Measurements from ENCODE around the gene GPR63. TPM values are rescaled to one million over a fixed set of nuclear protein-coding genes. Genes with fewer than 3 reads are reported as not detected.

Gene GPR63
- polyA plus RNA-seq, 5 donors, result 2.1 to 3.8 (median 3.1) TPM

DNA sequence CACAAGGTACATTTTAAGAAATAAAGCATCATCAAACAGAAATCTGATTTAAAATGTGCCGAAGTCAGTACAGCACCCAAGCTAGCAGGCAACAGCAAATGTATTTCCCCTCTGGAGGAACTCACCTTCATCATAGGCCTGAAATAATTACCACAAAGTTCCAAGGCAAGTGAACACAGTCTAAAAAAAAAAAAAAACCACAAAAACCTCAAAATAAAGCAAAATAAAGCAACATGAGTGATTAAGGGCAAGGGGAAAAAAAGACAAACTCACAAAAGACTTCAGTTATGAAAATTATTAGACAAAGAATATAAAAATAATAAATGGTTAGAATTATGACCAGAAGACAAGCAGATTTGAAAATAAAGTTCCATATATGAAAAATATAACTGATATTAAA is 10.4 kb downstream of the GPR63 start:
- no peak for DNase-seq

DNA sequence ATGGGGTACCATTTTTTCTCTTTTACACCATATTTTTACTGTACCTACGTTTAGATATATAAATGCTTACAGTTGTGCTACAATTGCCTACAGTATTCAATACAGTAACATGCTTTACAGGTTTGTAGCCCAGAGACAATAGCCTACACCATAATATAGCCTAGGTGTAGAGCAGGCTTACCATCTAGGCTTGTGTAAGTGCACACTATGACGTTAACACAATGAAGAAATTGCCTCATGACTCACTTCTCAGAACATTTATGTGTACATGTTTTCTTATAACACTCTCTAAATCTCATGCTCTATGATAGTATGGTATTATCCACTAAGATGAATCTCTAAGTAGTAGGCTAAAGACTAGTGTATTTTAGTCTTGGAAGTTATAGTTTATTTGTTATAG is 13.5 kb downstream of the GPR63 start:
- DNase-seq, result no peak

GRCh38 chr6:96821034-96821433 is 16.2 kb downstream of the GPR63 start:
- DNase-seq, result no peak

DNA sequence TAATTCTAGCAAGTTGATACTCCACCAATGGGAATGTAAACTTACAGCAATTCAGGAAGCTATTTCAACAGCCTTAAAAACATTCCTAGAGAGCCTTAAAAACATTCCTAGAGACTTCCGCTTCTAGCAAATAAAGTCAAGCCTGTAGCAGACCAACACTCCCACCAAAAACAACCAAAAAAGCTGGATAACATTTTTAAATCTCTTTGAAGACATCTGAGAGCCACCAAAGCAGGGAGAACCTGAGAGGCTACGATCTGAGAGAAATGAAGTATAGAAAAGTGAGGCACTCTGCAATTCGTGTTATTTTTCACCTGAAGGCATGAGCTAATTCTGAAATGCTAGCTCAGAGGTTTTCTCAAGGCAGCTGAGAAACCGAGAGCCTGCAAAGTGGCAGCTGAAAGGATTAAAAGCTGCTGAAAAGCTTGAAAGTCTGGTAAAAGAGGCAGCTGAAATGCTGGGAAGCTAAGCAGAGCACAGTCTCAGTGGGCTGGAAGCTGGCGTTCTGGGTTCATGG is 20.9 kb downstream of the GPR63 start:
- peak; percentile 8 to 20 for DNase-seq

GRCh38 chr6:96814625-96815024 is 22.7 kb downstream of the GPR63 start:
- DNase-seq, result no peak

DNA sequence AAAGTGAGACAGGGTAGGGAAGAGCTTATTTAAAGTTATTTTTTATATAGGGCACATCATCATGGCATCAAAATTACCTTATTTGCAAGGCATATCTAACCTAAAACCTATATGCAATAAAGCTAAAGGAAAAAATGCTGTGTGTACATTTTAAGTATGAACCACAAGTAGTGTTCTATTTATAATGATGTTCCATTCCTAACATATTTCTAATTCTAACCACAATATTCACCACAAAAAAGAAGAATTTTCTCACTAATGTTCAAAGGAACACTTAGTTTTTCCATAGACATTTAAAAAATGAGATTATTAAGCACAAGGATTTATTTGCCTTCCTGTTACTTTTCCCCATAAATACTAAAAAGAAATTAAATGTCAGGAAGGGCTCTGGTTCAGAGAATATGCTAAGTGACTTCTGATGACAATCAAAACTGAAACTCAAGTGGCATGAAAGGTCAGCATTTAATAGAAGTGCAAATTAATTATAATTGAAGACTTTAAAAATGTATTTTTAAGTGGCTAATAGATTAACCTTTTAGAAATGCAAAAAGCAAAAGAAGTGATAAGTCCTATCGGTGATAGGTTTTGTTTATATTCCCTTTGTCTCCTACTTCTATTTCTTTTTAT is 25.1 kb downstream of the GPR63 start:
- DNase-seq, result no peak

GRCh38 chr6:96811670-96812069 is 25.6 kb downstream of the GPR63 start:
- DNase-seq, result no peak

- no peak for DNase-seq
Measured at GRCh38 chr6:96811136-96811535, 26.1 kb downstream of the GPR63 start.

DNA sequence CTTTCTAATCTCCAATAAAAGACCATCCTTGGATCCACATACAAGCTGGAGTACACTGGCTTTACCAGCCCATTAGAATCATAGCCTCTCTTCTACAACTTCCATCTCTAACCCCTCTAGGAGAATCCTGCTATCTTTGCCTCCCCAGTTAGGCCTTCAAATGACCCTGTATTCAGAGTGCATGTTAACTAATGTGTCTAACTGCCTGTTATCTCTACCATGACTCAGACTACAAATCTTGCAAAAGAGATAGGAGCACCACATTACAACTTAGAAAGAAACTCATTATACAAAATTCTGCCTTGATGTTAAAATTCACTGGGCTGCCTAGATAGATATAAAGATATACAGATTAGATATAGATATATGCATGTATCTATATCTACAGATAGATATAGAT is 28.2 kb downstream of the GPR63 start:
- no peak for DNase-seq

DNA sequence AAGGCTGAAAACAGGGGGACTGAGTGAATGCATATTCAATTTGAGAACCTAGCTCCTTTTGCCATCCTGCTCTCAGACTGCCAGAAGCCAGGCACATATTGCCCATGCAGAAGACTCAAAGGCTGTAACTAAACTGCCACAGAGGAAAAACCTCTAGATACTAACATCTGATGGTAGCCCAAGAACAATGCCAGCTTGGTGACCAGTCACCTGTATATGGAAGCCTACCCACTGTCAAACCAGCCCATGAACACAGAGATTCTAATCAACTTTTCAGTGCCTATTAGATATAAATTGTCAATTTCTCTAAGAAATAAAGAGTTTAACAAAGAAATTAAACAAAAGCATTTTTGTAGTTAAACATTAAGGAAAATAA is 34.2 kb downstream of the GPR63 start:
- no peak for DNase-seq

DNA sequence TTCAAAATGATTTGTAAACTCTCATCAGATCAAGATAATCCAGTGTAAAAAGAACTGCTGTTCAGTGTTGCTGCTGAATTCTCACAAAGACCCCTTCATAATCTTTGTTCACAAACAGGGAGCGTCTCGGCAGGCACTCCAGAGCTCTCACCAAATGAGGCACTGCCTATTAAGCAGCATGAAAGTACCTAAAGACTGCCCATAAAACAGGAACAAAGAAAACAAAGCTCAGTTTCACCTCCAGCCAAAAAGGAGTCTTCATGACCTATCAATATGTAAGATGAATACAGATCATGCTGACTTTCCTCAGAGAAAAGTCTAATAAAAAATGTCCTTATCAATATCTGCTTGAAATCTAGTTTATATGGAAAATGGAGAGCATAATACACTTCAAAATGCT is 41.8 kb downstream of the GPR63 start:
- no peak for DNase-seq

- DNase-seq, result no peak
Measured at GRCh38 chr6:96794980-96795379, 42.3 kb downstream of the GPR63 start.

- DNase-seq, result no peak
Measured at GRCh38 chr6:96792561-96793190, 44.6 kb downstream of the GPR63 start.

DNA sequence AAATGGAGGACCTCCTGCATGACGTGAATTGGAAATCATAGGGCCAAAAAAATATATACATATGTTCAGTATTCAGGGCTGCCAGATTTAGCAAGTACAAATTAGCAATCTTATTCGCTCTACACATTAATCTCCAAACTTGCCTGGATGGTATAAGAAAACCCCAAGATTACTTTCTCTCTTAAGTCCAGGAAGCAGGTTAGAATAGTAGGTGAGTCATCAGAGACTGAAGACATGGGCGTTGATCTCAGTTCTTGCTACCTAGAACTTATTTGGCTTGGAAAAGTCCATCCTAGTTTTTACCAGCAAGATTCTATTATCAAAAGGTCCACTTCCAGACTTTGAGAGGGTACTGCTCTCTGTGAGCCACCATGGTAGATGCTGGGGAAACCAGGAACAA is 47.4 kb downstream of the GPR63 start:
- DNase-seq, result no peak

DNA sequence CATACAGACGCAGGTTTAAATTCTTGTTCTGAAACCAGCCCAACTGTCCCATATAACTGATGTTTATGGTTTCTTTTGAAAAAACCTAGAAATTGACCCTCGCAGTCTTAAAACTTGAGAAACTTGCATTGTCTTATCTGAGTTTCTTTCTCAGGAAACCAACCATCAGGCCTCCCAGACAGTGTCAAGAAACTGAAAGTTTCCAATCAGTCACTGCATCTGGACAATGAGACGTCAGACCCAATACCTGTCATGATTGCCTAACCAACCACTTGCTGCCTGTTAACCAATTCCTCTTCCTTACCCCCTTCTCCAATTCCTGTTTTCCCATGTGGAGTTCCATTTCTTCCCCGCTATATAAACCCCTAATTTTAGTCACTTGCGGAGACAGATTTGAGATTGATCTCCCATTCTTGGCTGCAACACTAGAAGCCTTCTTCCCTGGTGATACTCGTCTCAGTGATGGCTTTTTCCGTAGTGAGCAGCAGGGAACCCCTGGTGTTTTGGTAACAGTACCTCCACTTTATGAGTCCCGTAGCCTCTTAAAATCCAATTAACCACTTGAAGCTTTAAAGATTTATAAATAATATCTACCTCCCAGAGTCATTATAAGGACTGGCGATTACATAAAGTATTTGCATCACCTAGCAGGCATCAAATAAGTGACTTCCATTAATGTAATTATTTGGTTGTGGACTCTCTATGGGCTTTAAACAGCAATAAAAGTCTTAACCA is 49.3 kb downstream of the GPR63 start:
- no peak for DNase-seq

DNA sequence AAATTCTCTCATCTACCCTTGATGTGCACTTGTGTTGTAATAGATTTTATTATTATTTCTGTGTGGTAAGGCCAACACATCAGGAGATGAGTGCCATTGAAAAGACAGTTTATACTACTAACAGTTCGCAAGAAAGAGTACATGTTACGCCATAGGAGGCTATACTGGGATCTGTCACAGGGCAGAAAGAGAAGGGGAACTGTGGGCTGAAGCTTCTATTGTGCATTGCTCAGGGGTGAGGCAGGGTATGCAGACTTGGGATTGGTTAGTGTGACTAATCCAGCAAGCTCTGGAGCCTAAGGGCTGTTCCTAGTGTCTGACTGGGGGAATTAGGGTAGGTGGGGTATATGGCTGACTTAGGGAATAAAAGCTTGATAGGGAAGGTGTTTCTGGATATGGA is 50.9 kb downstream of the GPR63 start:
- no peak for DNase-seq

DNA sequence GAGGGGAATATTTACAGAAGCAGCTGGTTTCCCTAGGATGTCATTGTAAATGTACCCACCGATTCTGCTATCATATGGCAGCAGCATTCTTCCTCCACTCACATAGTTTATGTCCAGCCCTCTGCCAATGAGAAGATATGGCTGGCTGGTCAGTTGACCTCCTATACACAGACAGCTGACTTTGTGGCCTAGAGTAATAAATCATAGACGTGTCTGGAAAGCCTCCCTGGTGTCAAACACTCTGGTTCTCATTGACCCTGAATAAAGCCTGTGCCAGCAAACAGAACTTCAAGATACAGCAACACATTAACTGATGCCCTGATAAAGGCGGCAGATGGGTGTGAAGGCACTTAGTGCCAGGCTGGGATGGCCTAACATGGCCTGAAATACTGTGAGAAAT is 52.6 kb downstream of the GPR63 start:
- DNase-seq, result no peak

DNA sequence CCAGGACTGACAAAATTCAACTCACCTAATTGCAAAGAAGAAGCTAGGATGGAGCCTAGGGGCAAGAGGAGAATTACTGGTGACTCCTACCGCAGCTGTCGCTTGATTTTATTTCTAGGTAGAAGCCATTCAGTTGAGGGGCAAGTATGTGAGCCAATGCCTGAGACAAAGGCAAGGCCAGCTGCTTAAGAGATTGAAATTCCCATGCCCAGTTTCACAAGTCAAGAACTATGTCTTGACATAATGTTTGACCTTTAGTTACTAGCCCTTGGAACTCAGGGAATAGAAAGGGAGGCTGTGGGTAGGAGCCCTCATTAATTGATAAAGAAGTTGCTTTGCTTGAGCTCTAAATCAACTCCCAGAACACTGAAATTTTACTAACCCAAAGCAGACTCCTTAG is 54.0 kb downstream of the GPR63 start:
- DNase-seq, result no peak

GRCh38 chr6:96781557-96781956 is 55.7 kb downstream of the GPR63 start:
- no peak for DNase-seq

- DNase-seq, result no peak
Measured at GRCh38 chr6:96777113-96777512, 60.2 kb downstream of the GPR63 start.

- no peak for DNase-seq
Measured at GRCh38 chr6:96775727-96776400, 61.4 kb downstream of the GPR63 start.

DNA sequence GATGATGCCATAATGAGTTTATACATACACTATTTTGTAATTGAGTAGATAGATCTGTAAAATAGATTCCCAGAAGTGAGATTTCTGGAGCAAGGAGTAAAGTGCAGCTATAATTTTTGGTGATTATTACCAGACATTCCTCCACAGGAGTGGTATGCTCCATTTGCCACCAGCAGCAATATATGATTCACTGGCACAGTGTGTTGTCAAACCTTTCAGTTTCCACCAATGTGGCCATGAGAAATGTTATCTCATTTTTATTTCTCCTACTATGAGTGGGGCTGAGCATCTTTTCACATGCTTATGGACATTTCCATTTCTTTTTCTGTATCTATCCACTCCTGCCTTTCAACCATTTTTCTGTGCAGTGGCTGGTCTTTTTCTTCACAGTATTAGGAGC is 70.5 kb downstream of the GPR63 start:
- DNase-seq, result no peak

GRCh38 chr6:96762599-96762998 is 74.7 kb downstream of the GPR63 start:
- no peak for DNase-seq

All from right lung (tissue), 5 donors.